Kasumi-1 (cell line): Measurements from ENCODE around the gene ZNF598.
"Not testable (repeated sequence)": the region's sequence is repeated elsewhere in the genome, so short reads cannot be mapped to it uniquely, and the experiment has no call there.

Experiments used
- DNase-seq, 2 experiments: peaks; one replicate each; lab custom pipeline; 2025; lab: John Stamatoyannopoulos, UW

ZNF598 gene

GRCh38 chr16:1958143-1958491, 51.5 kb downstream of the ZNF598 start:
- not testable (repeated sequence) for DNase-seq

GRCh38 chr16:1957434-1958142, 52.0 kb downstream of the ZNF598 start:
- DNase-seq, result not testable (repeated sequence)

- DNase-seq, result no peak
These were observed 55.9 kb downstream of the ZNF598 start for GRCh38 chr16:1953734-1954133.

- no peak for DNase-seq
These were observed 59.1 kb downstream of the ZNF598 start for GRCh38 chr16:1950559-1950958.

GRCh38 chr16:1950047-1950446, 59.6 kb downstream of the ZNF598 start:
- no peak for DNase-seq

GRCh38 chr16:1949507-1949906, 60.1 kb downstream of the ZNF598 start:
- DNase-seq, result no peak
